K562 (cell line): ENCODE results near the gene WASL. TPM values are rescaled to one million over a fixed set of nuclear protein-coding genes. Genes with fewer than 3 reads are reported as not detected.

Source experiments
- ATAC-seq: fragments of 200-7000 bp; cut with Tn5 transposase; 3 replicates; pipeline ENCODE4 v1.9.1; 2020; ENCODE audit warnings: moderate library complexity
- BruUV-seq: library from RNA; stranded (reverse); fragments of 400-500 nt; replicated peaks from 2 replicates; lab custom pipeline; 2021; lab: Mats Ljungman, UMichigan
- CTCF ChIA-PET: fragments of 300-600 bp; formaldehyde crosslinking; extraction: SDS; loops from one replicate; lab custom pipeline; 2021; ENCODE audit warnings: low intra/inter-chr PET ratio; lab: Yijun Ruan, JAX
- POLR2A ChIA-PET: fragments of 300-600, 350-650 bp; sonication (Branson Sonifier 250); formaldehyde crosslinking; extraction: SDS; loops from one replicate; lab custom pipeline; 2021; ENCODE audit warnings: antibody characterized with exemption, inconsistent platforms; lab: Yijun Ruan, JAX
- DNase-seq, 4 experiments: peaks; one replicate each; pipeline versions ENCODE4 v3.0.0 to v3.0.0-alpha.2; 2011 to 2018; ENCODE audit warnings: low spot score in 3 of 4, mixed read lengths in 3 of 4; ENCODE audit errors: extremely low read depth in 1 of 4
- FAIRE-seq: peaks from 2 replicates; lab custom pipeline; 2011; peaks lifted over from hg19 to GRCh38; lab: Jason Lieb, UNC
- H2AFZ ChIP-seq: 2 replicates; pipeline ENCODE4 v1.6.0; 2011; ENCODE audit warnings: low read depth, low read length, control low read depth, inconsistent platforms
- H3K27ac ChIP-seq: fragments of 200-600 bp; 3 replicates; pipeline ENCODE4 v1.8.0; 2011; ENCODE audit warnings: low read depth, mild to moderate bottlenecking, control low read depth, inconsistent platforms, low read length, moderate library complexity, mixed read lengths; ENCODE audit errors: extremely low read depth
- H3K27me3 ChIP-seq, 2 experiments: fragments of 300-600 bp in 1 of 2; 2 replicates in 1 of 2; 3 replicates in 1 of 2; pipeline versions ENCODE4 v1.6.0 to v1.8.0; 2011; ENCODE audit warnings: inconsistent platforms in 2 of 2, low read length in 2 of 2, mild to moderate bottlenecking in 1 of 2, mixed read lengths in 1 of 2, moderate library complexity in 1 of 2; ENCODE audit not compliant: control insufficient read depth in 2 of 2, insufficient read depth in 2 of 2
- H3K36me3 ChIP-seq: fragments of 300-600 bp; 3 replicates; pipeline ENCODE4 v1.8.0; 2011; ENCODE audit warnings: mild to moderate bottlenecking, low read length, inconsistent platforms; ENCODE audit not compliant: control insufficient read depth, insufficient read depth
- H3K4me1 ChIP-seq, 2 experiments: fragments of 200-600 bp in 1 of 2; replicated peaks in 1 of 2; 2 replicates in 1 of 2; 3 replicates in 1 of 2; pipeline versions ENCODE4 v1.5.1 to v1.8.0; 2011; ENCODE audit warnings: inconsistent platforms in 2 of 2, low read length in 2 of 2, mild to moderate bottlenecking in 1 of 2, mixed read lengths in 1 of 2, moderate library complexity in 1 of 2; ENCODE audit not compliant: control insufficient read depth in 2 of 2, insufficient read depth in 2 of 2
- H3K4me2 ChIP-seq: 2 replicates; pipeline ENCODE4 v1.6.1; 2011; ENCODE audit warnings: low read length, control low read depth, inconsistent platforms, mixed read lengths; ENCODE audit not compliant: insufficient read depth
- H3K4me3 ChIP-seq: fragments of 200-600 bp; sonication (generic), shearing (Covaris generic); 2 replicates; pipeline ENCODE4 v1.5.1; 2016; ENCODE audit warnings: control low read depth, inconsistent platforms
- H3K79me2 ChIP-seq: fragments of 200-600 bp; 3 replicates; pipeline ENCODE4 v1.8.0; 2011; ENCODE audit warnings: low read length, inconsistent platforms; ENCODE audit not compliant: control insufficient read depth, insufficient read depth
- H3K9ac ChIP-seq, 2 experiments: 2 replicates each; pipeline versions ENCODE4 v1.6.0 to v1.6.1; 2011; ENCODE audit warnings: low read depth in 2 of 2, low read length in 2 of 2, control low read depth in 1 of 2, inconsistent platforms in 1 of 2, mild to moderate bottlenecking in 1 of 2, mixed read lengths in 1 of 2; ENCODE audit not compliant: insufficient read depth in 1 of 2
- H3K9me1 ChIP-seq: one replicate; pipeline ENCODE4 v1.6.0; 2011; ENCODE audit warnings: inconsistent platforms, mild to moderate bottlenecking, low read length, moderate library complexity; ENCODE audit not compliant: control insufficient read depth, insufficient read depth
- H3K9me3 ChIP-seq: replicated peaks from 2 replicates; pipeline ENCODE4 v1.5.1; 2011; ENCODE audit warnings: low read depth, low read length, inconsistent platforms; ENCODE audit not compliant: control insufficient read depth, insufficient read depth
- H4K20me1 ChIP-seq: replicated peaks from 2 replicates; pipeline ENCODE4 v1.6.1; 2011; ENCODE audit warnings: low read length, inconsistent platforms, mixed read lengths; ENCODE audit not compliant: control insufficient read depth, insufficient read depth
- FOXA3 ChIP-seq, 2 experiments: fragments of 450-650 bp in 1 of 2; sonication (generic) in 1 of 2; formaldehyde crosslinking; IDR thresholded peaks in 1 of 2; conservative IDR thresholded peaks in 1 of 2; 2 replicates each; pipeline versions ENCODE4 v1.4.0 to v1.8.0; 2020 to 2022; ENCODE audit warnings: mild to moderate bottlenecking in 2 of 2, missing genetic modification reagents in 1 of 2
- NCOA2 ChIP-seq, 2 experiments: fragments of 450-650 bp; IDR thresholded peaks; 2 replicates each; pipeline ENCODE4 v1.6.1; 2018; ENCODE audit warnings: mild to moderate bottlenecking in 2 of 2, moderate library complexity in 1 of 2; ENCODE audit not compliant: partially characterized antibody in 2 of 2
- SMARCC2 ChIP-seq: fragments of 450-650 bp; IDR thresholded peaks from 2 replicates; pipeline ENCODE4 v1.6.1; 2017; ENCODE audit warnings: antibody characterized with exemption, moderate library complexity, mild to moderate bottlenecking, low read depth
- ZBTB34 ChIP-seq: fragments of 250-450 bp; sonication (Bioruptor Pico); IDR thresholded peaks from 2 replicates; pipeline ENCODE4 v1.8.0; 2021; ENCODE audit warnings: mild to moderate bottlenecking, moderate library complexity
- ZNF239 ChIP-seq: fragments of 250-450 bp; sonication (Bioruptor Pico); IDR thresholded peaks from 2 replicates; pipeline ENCODE4 v1.4.0; 2020; ENCODE audit warnings: mild to moderate bottlenecking
- WGBS: fragments of 100-300 bp; shearing (Covaris generic); methylation state at CpG from one replicate; pipeline ENCODE4 v1.1.6; 2016; ENCODE audit warnings: low coverage, mixed read lengths; ENCODE audit not compliant: insufficient coverage; ENCODE audit errors: missing lambda C conversion rate; 5-methylcytosine and 5-hydroxymethylcytosine counted together
- in situ Hi-C: fragments of 300-500 bp; cut with MboI; formaldehyde crosslinking; loops from 4 replicates; pipeline ENCODE4 v1.15.0; 2018; ENCODE audit warnings: inconsistent platforms, mixed read lengths
- intact Hi-C: fragments of 100-400 bp; cut with micrococcal nuclease; formaldehyde crosslinking; loops from 2 replicates; pipeline ENCODE4 v1.14.2; 2022
- polyA plus RNA-seq, 8 experiments: library from polyadenylated mRNA; depleted of rRNA in 4 of 8; stranded (reverse) in 5 of 8; unstranded in 3 of 8; fragments of >200 nt; fragmentation: Nextera tagmentation in 2 of 8; fragmentation: Illumina TruSeq in 1 of 8; extraction: Ambion mirVana in 2 of 8; extraction: Trizol in 1 of 8; gene quantifications; 2 replicates each; pipeline versions ENCODE4 v1.2.1 to v1.2.3, GENCODE V29; 2011 to 2014; ENCODE audit warnings: inconsistent platforms in 1 of 8, missing spikeins in 1 of 8
- total RNA-seq, 7 experiments: library from RNA; depleted of rRNA in 6 of 7; stranded (reverse); fragments of >200 nt in 6 of 7; fragmentation: Illumina TruSeq in 2 of 7; extraction: Trizol in 2 of 7; gene quantifications; 2 replicates each; pipeline versions ENCODE4 v1.2.1 to v1.2.3, GENCODE V29; 2011 to 2021; ENCODE audit warnings: low replicate concordance in 1 of 7

WASL gene
- total and polyA plus RNA-seq, 9 of the 15 experiments (the other 6 are each of a cell fraction or from before 2014, with no cell fraction given): 3.2 to 13.9 (median 8.3) TPM

- intact Hi-C loops: no loop called here
- Histone ChIP-seq H3K9me3 (no peaks in the 10 kb centered on the region), H3K9me1 (no peaks in the 10 kb centered on the region), H4K20me1 (no peaks in the 10 kb centered on the region), H3K4me1 (peaks cover 0 to 23% of the 10 kb centered on the region in 2 experiments; a peak in 2 of 5 replicates), H3K27me3 (no peaks in the 10 kb centered on the region), H3K4me3 (no peak overlapping the region), H3K79me2 (no peaks in the 10 kb centered on the region), H3K27ac (no peak overlapping the region), H3K9ac (no peak overlapping the region), H2AFZ (no peak overlapping the region), H3K36me3 (no peaks in the 10 kb centered on the region), H3K4me2 (no peak overlapping the region)
- ATAC-seq (peak; percentile 3; the same call in 1 of the 3 replicates), DNase-seq (no peak), FAIRE-seq (no peak)
- WGBS: 0% methylated on average over 1 of the region's 1 CpG
- no TSS peak for BruUV-seq
- CTCF ChIA-PET: no interaction called here
- TF ChIP-seq ZBTB34 (no peak), FOXA3 (CRISPR knock-in tag; conservative IDR thresholded peaks at IDR 0.05 in 1 of 2, IDR thresholded peaks at IDR 0.05 in 1 of 2) (no peak), NCOA2 (IDR thresholded peaks at IDR 0.05; ENCODE audit: partially characterized antibody in 2 of 2) (no peak), SMARCC2 (no peak), ZNF239 (CRISPR knock-in tag) (no peak)
- POLR2A ChIA-PET: interaction anchor here (0.6 kb wide), 1 partner anchor 76 kb away, joined by 3 read pairs; no protein-coding TSS in a partner anchor
- in situ Hi-C loops: no loop called here
Measured at GRCh38 chr7:123792547-123792946, 43.7 kb upstream of the WASL start.
